HG03025 (cell line): ENCODE data around the gene OR2S2.
"Not testable (repeated sequence)": the region's sequence is repeated elsewhere in the genome, so short reads cannot be mapped to it uniquely, and the experiment has no call there.

Experiments
- ATAC-seq: cut with Tn5 transposase; IDR thresholded peaks from one replicate; pipeline ENCODE4 v1.9.1; 2021; ENCODE audit warnings: mild to moderate bottlenecking, moderate library complexity; ENCODE audit not compliant: unreplicated experiment, low FRiP score

The OR2S2 gene

GRCh38 chr9:35935261-35935660 is 22.7 kb downstream of the OR2S2 start:
- ATAC-seq = no peak

DNA sequence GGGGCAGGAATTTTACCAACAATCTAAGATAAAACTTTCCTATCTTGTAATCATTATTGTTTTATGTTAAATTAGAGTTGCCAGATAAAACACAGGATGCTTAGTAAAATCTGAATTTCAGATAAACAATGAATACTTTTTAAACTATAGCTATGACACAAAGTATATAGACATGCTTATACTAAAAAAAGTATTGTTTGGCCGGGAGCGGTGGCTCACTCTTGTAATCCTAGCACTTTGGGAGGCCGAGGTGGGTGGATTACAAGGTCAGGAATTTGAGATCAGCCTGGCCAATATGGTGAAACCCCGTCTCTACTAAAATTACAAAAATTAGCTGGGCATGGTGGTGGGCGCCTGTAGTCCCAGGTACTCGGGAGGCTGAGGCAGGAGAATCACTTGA is 23.9 kb downstream of the OR2S2 start:
- ATAC-seq = not testable (repeated sequence)

GRCh38 chr9:35933550-35934067 is 24.3 kb downstream of the OR2S2 start:
- no peak for ATAC-seq

DNA sequence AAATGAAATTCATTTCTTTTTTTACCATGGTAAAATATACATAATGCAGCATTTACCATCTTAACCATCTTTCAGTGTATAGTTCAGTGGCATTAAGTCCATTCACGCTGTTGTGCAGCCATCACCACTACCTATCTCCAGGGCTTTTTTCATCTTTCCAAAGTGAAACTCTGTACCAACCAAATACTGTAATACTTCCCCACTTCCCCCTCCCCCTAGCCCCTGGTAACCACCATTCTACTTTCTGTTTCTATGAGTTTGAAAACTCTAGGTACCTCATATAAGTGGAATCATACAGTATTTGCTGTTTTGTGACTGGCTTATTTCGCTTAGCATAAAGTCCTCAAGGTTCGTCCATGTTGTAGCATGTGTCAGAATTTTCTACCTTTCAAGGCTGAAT is 25.2 kb downstream of the OR2S2 start:
- ATAC-seq = no peak

DNA sequence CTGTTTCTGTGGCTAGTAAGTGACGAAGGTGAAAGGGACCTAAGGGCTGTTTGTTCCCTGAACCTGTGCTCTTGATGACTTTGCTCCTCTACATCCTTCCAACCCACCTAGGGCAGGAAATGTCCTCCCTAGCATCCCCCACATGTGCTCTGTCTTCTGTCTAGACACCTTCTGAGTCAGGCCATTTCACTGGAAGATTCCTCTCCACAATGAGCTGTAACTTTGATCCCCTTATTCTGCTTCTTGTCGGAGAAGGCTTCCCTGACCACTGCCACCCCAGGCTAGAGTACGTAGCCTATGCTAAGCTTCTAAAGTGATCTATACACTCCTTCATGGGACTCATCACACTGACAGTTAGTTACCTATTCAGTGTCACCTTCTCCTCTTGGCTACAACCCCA is 27.0 kb downstream of the OR2S2 start:
- ATAC-seq = no peak

GRCh38 chr9:35930521-35930920 is 27.4 kb downstream of the OR2S2 start:
- no peak for ATAC-seq

GRCh38 chr9:35929453-35929718 is 28.6 kb downstream of the OR2S2 start:
- no peak for ATAC-seq

DNA sequence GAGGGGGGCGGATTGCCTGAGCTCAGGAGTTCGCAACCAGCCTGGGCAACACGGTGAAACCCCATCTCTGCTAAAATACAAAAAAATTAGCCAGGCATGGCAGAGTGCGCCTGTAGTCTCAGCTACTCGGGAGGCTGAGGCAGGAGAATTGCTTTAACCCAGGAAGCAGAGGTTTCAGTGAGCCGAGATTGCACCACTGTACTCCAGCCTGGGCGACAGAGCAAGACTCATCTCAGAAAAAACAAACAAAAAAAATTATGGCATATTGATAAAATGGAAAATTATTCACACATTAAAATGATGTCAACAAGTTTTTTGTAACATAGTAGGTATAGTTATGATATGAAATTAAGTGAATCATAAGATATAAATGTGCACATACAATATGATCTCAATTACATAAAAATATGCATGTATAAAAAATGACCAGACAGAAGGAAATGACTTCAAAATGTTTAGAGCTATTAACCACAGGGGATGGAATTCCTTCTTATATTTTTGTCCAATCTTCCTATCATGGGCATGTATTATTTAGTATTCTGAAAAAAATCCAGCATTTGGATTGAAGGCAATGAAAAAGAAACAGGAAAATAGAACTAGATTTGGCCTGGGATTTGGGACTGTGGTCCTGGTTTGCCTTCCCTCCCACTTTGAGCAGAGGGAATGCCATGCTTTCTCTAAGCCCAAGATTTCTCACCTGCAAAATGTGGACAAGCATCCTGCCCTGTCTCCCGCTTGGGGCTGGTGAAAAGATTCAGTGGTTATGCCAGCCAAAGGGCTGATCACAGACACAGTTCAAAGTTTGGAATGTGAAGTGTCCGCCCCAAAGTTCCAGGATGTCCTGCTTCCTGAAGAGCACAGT is 29.1 kb downstream of the OR2S2 start:
- ATAC-seq = no peak

GRCh38 chr9:35923927-35924763 is 33.8 kb downstream of the OR2S2 start:
- ATAC-seq = no peak

- ATAC-seq = no peak
Observed at GRCh38 chr9:35923598-35923926, 34.4 kb downstream of the OR2S2 start.

DNA sequence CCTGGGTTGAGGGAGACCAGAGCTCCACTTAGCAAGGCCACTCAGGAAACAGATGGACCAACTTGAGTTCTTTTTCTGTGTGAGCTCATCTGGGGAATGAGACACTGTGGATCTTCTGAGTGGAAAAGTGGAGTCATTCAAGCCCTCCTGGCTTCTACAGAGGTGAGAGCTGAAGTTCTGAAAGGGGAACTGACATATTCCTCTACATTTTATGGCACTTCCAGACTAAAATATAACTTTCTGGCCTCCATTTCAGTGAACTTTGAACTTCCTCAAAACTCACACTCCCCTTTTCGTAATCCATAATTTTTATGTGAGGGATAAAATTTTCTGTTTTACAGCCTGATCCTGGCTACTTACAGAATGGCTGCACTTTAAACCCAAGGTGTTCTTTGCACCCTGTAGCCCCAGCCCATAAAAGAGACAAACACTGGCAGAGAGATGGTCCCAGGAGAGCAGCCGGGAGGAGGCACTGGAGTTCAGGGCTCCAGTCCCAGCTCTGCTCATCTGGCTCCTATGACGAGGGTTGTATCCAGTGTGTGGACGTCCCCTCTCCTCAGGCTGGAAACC is 37.8 kb downstream of the OR2S2 start:
- ATAC-seq = no peak

- ATAC-seq = no peak
Observed at GRCh38 chr9:35919212-35920008, 38.5 kb downstream of the OR2S2 start.

GRCh38 chr9:35918780-35919179 is 39.2 kb downstream of the OR2S2 start:
- no peak for ATAC-seq

GRCh38 chr9:35917261-35917660 is 40.7 kb downstream of the OR2S2 start:
- no peak for ATAC-seq

DNA sequence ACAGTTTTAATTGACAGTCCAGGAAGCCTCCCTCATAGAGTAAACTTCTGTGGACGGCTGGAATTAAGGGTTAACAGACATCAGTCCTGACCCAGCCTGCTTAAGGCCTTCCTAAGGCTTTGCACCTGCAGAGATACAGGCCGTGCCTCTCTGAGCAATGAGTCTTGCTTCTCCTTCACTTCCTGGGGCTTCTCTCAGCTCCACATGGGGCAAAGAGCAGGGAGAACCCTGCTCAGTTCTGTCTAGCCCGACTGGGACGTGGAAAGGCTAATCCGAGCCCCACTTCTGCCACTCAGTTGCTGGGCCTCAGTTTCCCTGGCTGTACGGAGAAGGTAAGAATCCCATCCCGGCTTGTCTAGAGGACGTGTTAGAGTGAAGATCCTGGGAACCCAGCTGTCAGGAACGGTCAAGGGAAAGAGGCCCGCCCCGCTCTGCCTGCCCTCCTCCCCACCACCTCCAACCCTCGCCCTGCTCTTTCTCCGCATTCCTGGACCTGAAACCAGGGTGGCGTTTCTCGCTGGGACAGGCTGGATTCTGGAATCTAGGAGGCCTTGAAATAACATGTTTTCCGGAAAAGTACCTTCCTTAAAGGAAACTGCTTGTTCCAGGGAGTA is 42.2 kb downstream of the OR2S2 start:
- no peak for ATAC-seq

DNA sequence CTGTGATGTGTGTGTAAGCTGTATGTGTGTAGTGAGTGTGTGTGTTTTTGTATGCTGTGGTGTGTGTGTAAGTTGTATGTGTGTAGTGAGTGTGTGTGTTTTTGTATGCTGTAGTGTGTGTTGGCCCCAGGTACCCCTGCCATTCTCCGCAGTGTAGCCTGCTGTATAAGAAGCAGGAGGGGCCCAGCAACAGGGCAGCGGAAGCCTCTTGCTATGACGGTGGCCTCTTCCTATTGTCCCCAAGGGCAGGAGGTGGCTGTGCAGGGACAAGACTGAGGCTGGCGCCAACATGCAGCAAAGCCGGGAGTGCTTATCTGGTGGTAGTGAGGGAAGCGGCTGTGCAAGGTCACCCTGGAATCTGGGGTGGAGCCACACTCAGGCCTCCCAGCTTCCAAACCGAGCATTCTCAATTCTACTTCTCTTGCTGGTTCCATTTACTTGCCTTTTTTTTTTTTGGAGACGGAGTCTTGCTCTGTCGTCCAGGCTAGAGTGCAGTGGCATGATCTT is 43.6 kb downstream of the OR2S2 start:
- ATAC-seq = no peak

DNA sequence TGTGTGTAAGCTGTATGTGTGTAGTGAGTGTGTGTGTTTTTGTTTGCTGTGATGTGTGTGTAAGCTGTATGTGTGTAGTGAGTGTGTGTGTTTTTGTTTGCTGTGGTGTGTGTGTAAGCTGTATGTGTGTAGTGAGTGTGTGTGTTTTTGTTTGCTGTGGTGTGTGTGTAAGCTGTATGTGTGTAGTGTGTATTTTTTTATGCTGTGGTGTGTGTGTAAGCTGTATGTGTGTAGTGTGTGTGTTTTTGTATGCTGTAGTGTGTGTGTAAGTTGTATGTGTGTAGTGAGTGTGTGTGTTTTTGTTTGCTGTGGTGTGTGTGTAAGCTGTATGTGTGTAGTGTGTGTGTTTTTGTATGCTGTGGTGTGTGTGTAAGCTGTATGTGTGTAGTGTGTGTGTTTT is 44.5 kb downstream of the OR2S2 start:
- not testable (repeated sequence) for ATAC-seq

- ATAC-seq = no peak
Observed at GRCh38 chr9:35912791-35913400, 45.1 kb downstream of the OR2S2 start.

- ATAC-seq = no peak
Observed at GRCh38 chr9:35911690-35912089, 46.3 kb downstream of the OR2S2 start.
